DOHH2 (cell line): ENCODE data around the gene TTBK2.

Experiments used
- CTCF ChIP-seq: fragments of 200-600 bp; sonication (generic); IDR thresholded peaks from one replicate; pipeline ENCODE4 v1.5.1; 2014; ENCODE audit warnings: antibody characterized with exemption, mild to moderate bottlenecking, low read depth, low read length; ENCODE audit not compliant: poor library complexity, severe bottlenecking
- EZH2phosphoT487 ChIP-seq: fragments of 200-600 bp; sonication (generic); IDR thresholded peaks from 2 replicates; pipeline ENCODE4 v1.6.1; 2017; ENCODE audit warnings: borderline replicate concordance, mild to moderate bottlenecking, antibody characterized with exemption, low read length, moderate library complexity, mixed read lengths

DNA sequence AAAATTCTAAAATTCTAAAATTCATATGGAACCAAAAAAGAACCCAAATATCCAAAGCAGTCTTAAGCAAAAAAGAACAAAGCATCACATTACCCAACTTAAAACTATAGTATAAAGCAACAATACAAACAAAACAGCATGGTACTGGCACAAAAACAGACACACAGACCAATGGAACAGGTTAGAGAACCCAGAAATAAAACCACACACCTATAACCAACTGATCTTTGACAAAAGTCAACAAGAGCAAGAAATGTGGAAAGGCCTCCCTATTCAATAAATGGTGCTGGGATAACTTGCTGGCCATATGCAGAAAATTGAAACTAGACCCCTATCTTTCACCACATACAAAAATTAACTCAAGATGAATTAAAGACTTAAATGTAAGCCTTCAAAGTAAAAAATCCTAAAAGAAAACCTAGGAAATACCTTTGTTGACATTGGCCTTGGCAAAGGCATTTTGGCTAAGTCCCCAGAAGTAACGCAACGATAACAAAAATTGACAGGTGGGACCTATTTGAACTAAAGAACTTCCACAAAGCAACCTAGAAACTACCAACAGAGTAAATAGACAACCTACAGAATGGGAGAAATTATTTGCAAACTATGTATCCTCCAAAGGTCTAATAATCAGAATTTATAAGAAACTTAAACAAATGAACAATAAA is 56.9 kb downstream of the TTBK2 start:
- TF ChIP-seq CTCF (no peak), EZH2phosphoT487 (no peak)
